Measurements from ENCODE around the gene LRRC49. TPM values are rescaled to one million over a fixed set of nuclear protein-coding genes. Genes with fewer than 3 reads are reported as not detected.
"Not testable (repeated sequence)": the region's sequence is repeated elsewhere in the genome, so short reads cannot be mapped to it uniquely, and the experiment has no call there.

LRRC49 gene
- total RNA-seq, 1 experiment from 2014 or later: 21.1 TPM

- no peaks in the 10 kb centered on the region for H3K36me3 ChIP-seq
- no peaks in the 10 kb centered on the region for H3K9me3 ChIP-seq (replicated peaks)
- no peaks in the 10 kb centered on the region for H3K27me3 ChIP-seq
- H3K4me3 ChIP-seq: no peak overlapping the region
- H3K4me1 ChIP-seq: no peaks in the 10 kb centered on the region
- DNase-seq: no peak
- H3K27ac ChIP-seq: no peak overlapping the region
These were observed 118.4 kb downstream of the LRRC49 start for GRCh38 chr15:71010997-71011396.

- Histone ChIP-seq H3K4me1 (no peaks in the 10 kb centered on the region), H3K36me3 (no peaks in the 10 kb centered on the region), H3K27ac (no peak overlapping the region), H3K27me3 (no peaks in the 10 kb centered on the region), H3K9me3 (replicated peaks) (no peaks in the 10 kb centered on the region), H3K4me3 (no peak overlapping the region)
- peak; percentile 20 to 66 for DNase-seq
These were observed 119.0 kb downstream of the LRRC49 start for GRCh38 chr15:71011503-71012155.

GRCh38 chr15:71013446-71013845 lies 120.8 kb downstream of the LRRC49 start:
- Histone ChIP-seq H3K27ac (no peak overlapping the region), H3K9me3 (replicated peaks) (no peaks in the 10 kb centered on the region), H3K27me3 (no peaks in the 10 kb centered on the region), H3K36me3 (no peaks in the 10 kb centered on the region), H3K4me1 (no peaks in the 10 kb centered on the region), H3K4me3 (no peak overlapping the region)
- DNase-seq: no peak

GRCh38 chr15:71015342-71015741 lies 122.7 kb downstream of the LRRC49 start:
- no peak for DNase-seq
- Histone ChIP-seq H3K4me1 (no peaks in the 10 kb centered on the region), H3K36me3 (no peaks in the 10 kb centered on the region), H3K27me3 (no peaks in the 10 kb centered on the region), H3K9me3 (replicated peaks) (0 out of 2 replicates have a peak, but pooled peaks cover 3% of the 10 kb centered on the region), H3K27ac (no peak overlapping the region), H3K4me3 (no peak overlapping the region)

GRCh38 chr15:71031232-71031631 lies 138.6 kb downstream of the LRRC49 start:
- not testable (repeated sequence) for H3K27ac ChIP-seq; H3K4me1 ChIP-seq; DNase-seq; H3K4me3 ChIP-seq; H3K9me3 ChIP-seq (replicated peaks); H3K36me3 ChIP-seq; H3K27me3 ChIP-seq

GRCh38 chr15:71035478-71035877 lies 142.9 kb downstream of the LRRC49 start:
- H3K27me3 ChIP-seq; DNase-seq; H3K4me1 ChIP-seq; H3K4me3 ChIP-seq; H3K9me3 ChIP-seq (replicated peaks); H3K27ac ChIP-seq; H3K36me3 ChIP-seq: not testable (repeated sequence)

- DNase-seq: no peak
- Histone ChIP-seq H3K9me3 (replicated peaks) (no peaks in the 10 kb centered on the region), H3K27me3 (no peaks in the 10 kb centered on the region), H3K27ac (no peak overlapping the region), H3K4me3 (no peak overlapping the region), H3K4me1 (no peaks in the 10 kb centered on the region), H3K36me3 (no peaks in the 10 kb centered on the region)
These were observed 149.8 kb downstream of the LRRC49 start for GRCh38 chr15:71042356-71042922.

GRCh38 chr15:71043373-71043772 lies 150.7 kb downstream of the LRRC49 start:
- no peak overlapping the region for H3K27ac ChIP-seq
- H3K36me3 ChIP-seq: no peaks in the 10 kb centered on the region
- H3K4me3 ChIP-seq: no peak overlapping the region
- H3K4me1 ChIP-seq: no peaks in the 10 kb centered on the region
- no peaks in the 10 kb centered on the region for H3K9me3 ChIP-seq (replicated peaks)
- no peaks in the 10 kb centered on the region for H3K27me3 ChIP-seq
- no peak for DNase-seq

- DNase-seq: no peak
- no peaks in the 10 kb centered on the region for H3K4me1 ChIP-seq
- H3K9me3 ChIP-seq (replicated peaks): no peaks in the 10 kb centered on the region
- no peaks in the 10 kb centered on the region for H3K36me3 ChIP-seq
- no peak overlapping the region for H3K4me3 ChIP-seq
- H3K27me3 ChIP-seq: no peaks in the 10 kb centered on the region
- H3K27ac ChIP-seq: no peak overlapping the region
These were observed 151.4 kb downstream of the LRRC49 start for GRCh38 chr15:71044006-71044405.

GRCh38 chr15:71046146-71046545 lies 153.5 kb downstream of the LRRC49 start:
- H3K27me3 ChIP-seq; DNase-seq; H3K9me3 ChIP-seq (replicated peaks); H3K4me1 ChIP-seq; H3K4me3 ChIP-seq; H3K36me3 ChIP-seq; H3K27ac ChIP-seq: not testable (repeated sequence)

GRCh38 chr15:71048913-71049675 lies 156.5 kb downstream of the LRRC49 start:
- DNase-seq: no peak
- no peak overlapping the region for H3K4me3 ChIP-seq
- H3K27ac ChIP-seq: no peak overlapping the region
- no peaks in the 10 kb centered on the region for H3K4me1 ChIP-seq
- H3K36me3 ChIP-seq: no peaks in the 10 kb centered on the region
- no peaks in the 10 kb centered on the region for H3K27me3 ChIP-seq
- H3K9me3 ChIP-seq (replicated peaks): no peaks in the 10 kb centered on the region

GRCh38 chr15:71049706-71050422 lies 157.2 kb downstream of the LRRC49 start:
- Histone ChIP-seq H3K27me3 (no peaks in the 10 kb centered on the region), H3K36me3 (no peaks in the 10 kb centered on the region), H3K4me1 (no peaks in the 10 kb centered on the region), H3K27ac (no peak overlapping the region), H3K4me3 (no peak overlapping the region), H3K9me3 (replicated peaks) (no peaks in the 10 kb centered on the region)
- no peak for DNase-seq

GRCh38 chr15:71050461-71050860 lies 157.8 kb downstream of the LRRC49 start:
- H3K4me3 ChIP-seq: no peak overlapping the region
- no peak overlapping the region for H3K27ac ChIP-seq
- H3K9me3 ChIP-seq (replicated peaks): no peaks in the 10 kb centered on the region
- no peak for DNase-seq
- 0 out of 2 replicates have a peak, but pooled peaks cover 2% of the 10 kb centered on the region for H3K4me1 ChIP-seq
- H3K27me3 ChIP-seq: no peaks in the 10 kb centered on the region
- H3K36me3 ChIP-seq: no peaks in the 10 kb centered on the region

- H3K4me1 ChIP-seq: 0 out of 2 replicates have a peak, but pooled peaks cover 3% of the 10 kb centered on the region
- no peak overlapping the region for H3K27ac ChIP-seq
- H3K4me3 ChIP-seq: no peak overlapping the region
These were observed 158.9 kb downstream of the LRRC49 start for GRCh38 chr15:71051539-71051938.

GRCh38 chr15:71052356-71052755 lies 159.7 kb downstream of the LRRC49 start:
- no peak overlapping the region for H3K27ac ChIP-seq

More at GRCh38 chr15:71051539-71051938, 158.9 kb downstream of the LRRC49 start:
- DNase-seq: no peak
- Histone ChIP-seq H3K27me3 (no peaks in the 10 kb centered on the region), H3K36me3 (no peaks in the 10 kb centered on the region), H3K9me3 (replicated peaks) (no peaks in the 10 kb centered on the region)

More at GRCh38 chr15:71052356-71052755, 159.7 kb downstream of the LRRC49 start:
- H3K4me3 ChIP-seq: no peak overlapping the region
- H3K36me3 ChIP-seq: no peaks in the 10 kb centered on the region
- no peaks in the 10 kb centered on the region for H3K9me3 ChIP-seq (replicated peaks)
- no peak for DNase-seq
- H3K27me3 ChIP-seq: no peaks in the 10 kb centered on the region
- H3K4me1 ChIP-seq: 0 out of 2 replicates have a peak, but pooled peaks cover 3% of the 10 kb centered on the region

Measured in SJCRH30 (cell line).